ENCODE measurements around the gene TEX29.

- TF ChIP-seq TAF1 (IDR thresholded peaks at IDR 0.05; ENCODE audit: borderline replicate concordance, low read depth, low read length), result no peak
- no peak for TF ChIP-seq POLR2A (IDR thresholded peaks at IDR 0.05; ENCODE audit: low read depth, low read length)
These were observed 37.4 kb upstream of the TEX29 start for GRCh38 chr13:111282997-111283396.

Measured in GM12892 (cell line).